CD8-positive, alpha-beta memory T cell (primary cell): Measurements from ENCODE around the gene IL16. TPM values are rescaled to one million over a fixed set of nuclear protein-coding genes. Genes with fewer than 3 reads are reported as not detected.
"Not testable (repeated sequence)": the region's sequence is repeated elsewhere in the genome, so short reads cannot be mapped to it uniquely, and the experiment has no call there.

Source experiments
- CTCF ChIA-PET: fragments of 350-600 bp; sonication (Branson Sonifier 250); formaldehyde crosslinking; loops from one replicate; lab custom pipeline; 2021; ENCODE audit warnings: antibody characterized with exemption; lab: Charles Lee
- POLR2A ChIA-PET: fragments of 350-600 bp; sonication (Branson Sonifier 250); formaldehyde crosslinking; loops from one replicate; lab custom pipeline; 2021; ENCODE audit warnings: antibody characterized with exemption; lab: Charles Lee
- DNase-seq, 5 donors: peaks; one replicate each; pipeline versions ENCODE4 v3.0.0 to v3.0.0-alpha.2; 2020 to 2022; ENCODE audit warnings: mixed read lengths in 1 of 5
- H3K27ac ChIP-seq: one replicate; pipeline ENCODE4 v1.7.0; 2013; ENCODE audit warnings: low read depth, mild to moderate bottlenecking, low read length, moderate library complexity
- H3K27me3 ChIP-seq: 2 replicates; pipeline ENCODE4 v1.7.0; 2013; ENCODE audit warnings: low read length, mild to moderate bottlenecking; ENCODE audit not compliant: insufficient read depth, poor library complexity, severe bottlenecking
- H3K36me3 ChIP-seq: 2 replicates; pipeline ENCODE4 v1.7.0; 2013; ENCODE audit warnings: mild to moderate bottlenecking, low read length, moderate library complexity; ENCODE audit not compliant: insufficient read depth
- H3K4me1 ChIP-seq: 2 replicates; pipeline ENCODE4 v1.7.0; 2013; ENCODE audit warnings: mild to moderate bottlenecking, low read length, moderate library complexity; ENCODE audit not compliant: insufficient read depth
- H3K4me3 ChIP-seq: 2 replicates; pipeline ENCODE4 v1.7.0; 2013; ENCODE audit warnings: mild to moderate bottlenecking, low read length
- H3K9me3 ChIP-seq: 2 replicates; pipeline ENCODE4 v1.7.0; 2013; ENCODE audit warnings: mild to moderate bottlenecking, low read length
- H3K27ac Mint-ChIP-seq, 8 donors: one replicate each; pipeline ENCODE4 v1.8.0; 2020 to 2021; ENCODE audit warnings: mixed read lengths in 8 of 8, mild to moderate bottlenecking in 6 of 8, inconsistent platforms in 3 of 8, moderate library complexity in 3 of 8
- H3K27me3 Mint-ChIP-seq, 2 donors: one replicate each; pipeline ENCODE4 v1.8.0; 2020 to 2021; ENCODE audit warnings: mixed read lengths in 2 of 2, mild to moderate bottlenecking in 1 of 2, moderate library complexity in 1 of 2
- H3K36me3 Mint-ChIP-seq, 3 donors: one replicate each; pipeline ENCODE4 v1.8.0; 2020 to 2021; ENCODE audit warnings: mixed read lengths in 3 of 3, inconsistent platforms in 1 of 3, mild to moderate bottlenecking in 1 of 3
- H3K4me1 Mint-ChIP-seq, 3 donors: one replicate each; pipeline ENCODE4 v1.8.0; 2020 to 2021; ENCODE audit warnings: mixed read lengths in 3 of 3, inconsistent platforms in 1 of 3, mild to moderate bottlenecking in 1 of 3
- H3K4me3 Mint-ChIP-seq, 7 donors: one replicate each; pipeline ENCODE4 v1.8.0; 2020 to 2021; ENCODE audit warnings: mixed read lengths in 7 of 7, mild to moderate bottlenecking in 6 of 7, moderate library complexity in 4 of 7, inconsistent platforms in 2 of 7
- H3K9me3 Mint-ChIP-seq, 5 donors: one replicate each; pipeline ENCODE4 v1.8.0; 2020 to 2022; ENCODE audit warnings: mixed read lengths in 5 of 5, mild to moderate bottlenecking in 3 of 5, moderate library complexity in 2 of 5, inconsistent platforms in 1 of 5
- polyA plus RNA-seq: library from polyadenylated mRNA; unstranded; fragments of 300-500 nt; fragmentation: Illumina TruSeq; gene quantifications from one replicate; pipeline ENCODE4 v1.2.3, GENCODE V29; 2021
- total RNA-seq, 2 experiments: library from RNA; stranded (reverse); gene quantifications; one replicate each; pipeline ENCODE4 v1.2.3, GENCODE V29; 2021

IL16 gene
- total and polyA plus RNA-seq, 3 experiments from 2014 or later: 73.4 to 310 (median 73.8) TPM

DNA sequence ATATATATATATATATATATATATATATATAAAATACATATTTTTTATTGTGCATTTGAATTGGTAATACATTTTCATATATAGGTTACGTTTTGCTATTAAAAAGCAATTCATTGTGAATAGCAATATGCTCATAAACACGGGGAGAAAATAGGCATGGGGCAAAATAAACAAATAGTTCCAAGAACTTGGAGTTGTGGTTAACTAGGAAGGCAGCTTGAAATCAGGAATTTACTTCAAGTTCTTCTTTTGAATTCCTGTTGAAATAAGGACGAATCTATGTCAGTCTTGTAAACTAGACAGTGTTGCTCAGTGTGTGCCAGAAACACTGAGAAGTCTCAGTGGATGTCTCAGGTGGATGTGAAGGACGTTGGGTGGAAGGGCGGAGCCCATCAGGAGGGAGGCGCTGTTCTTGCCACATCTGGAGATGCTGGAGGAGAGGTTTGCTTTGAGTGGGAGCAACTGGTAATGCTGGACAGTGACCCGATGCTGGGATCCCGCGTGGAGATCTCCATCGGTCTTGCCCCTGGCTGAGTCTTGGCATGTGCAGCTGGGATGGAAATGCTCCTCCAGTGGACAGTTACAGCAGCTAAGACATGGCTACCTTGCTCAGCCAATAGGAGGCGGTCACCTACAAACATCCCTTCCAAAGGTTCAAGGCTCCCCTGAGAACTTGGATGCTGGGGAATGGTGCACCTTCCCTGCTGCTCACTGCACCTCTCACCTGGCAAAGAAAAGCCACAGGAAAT is 2.5 kb downstream of the IL16 start:
- no peaks in the 10 kb centered on the region for H3K4me1 ChIP-seq
- peaks cover 11 to 26% of the 10 kb centered on the region in 2 donors for H3K27me3 Mint-ChIP-seq
- H3K27ac ChIP-seq: no peak overlapping the region
- no peaks in the 10 kb centered on the region for H3K9me3 ChIP-seq
- H3K36me3 ChIP-seq: no peaks in the 10 kb centered on the region
- no peak overlapping the region for H3K4me3 ChIP-seq
- H3K4me3 Mint-ChIP-seq: no peak overlapping the region
- ChIA-PET POLR2A (no interaction called here), CTCF (no interaction called here)
- H3K27ac Mint-ChIP-seq: no peak overlapping the region
- no peaks in the 10 kb centered on the region for H3K27me3 ChIP-seq
- peaks cover 0 to 4% (median 0%) of the 10 kb centered on the region in 5 donors for H3K9me3 Mint-ChIP-seq
- H3K4me1 Mint-ChIP-seq: no peaks in the 10 kb centered on the region
- no peaks in the 10 kb centered on the region for H3K36me3 Mint-ChIP-seq
- DNase-seq: no peak

DNA sequence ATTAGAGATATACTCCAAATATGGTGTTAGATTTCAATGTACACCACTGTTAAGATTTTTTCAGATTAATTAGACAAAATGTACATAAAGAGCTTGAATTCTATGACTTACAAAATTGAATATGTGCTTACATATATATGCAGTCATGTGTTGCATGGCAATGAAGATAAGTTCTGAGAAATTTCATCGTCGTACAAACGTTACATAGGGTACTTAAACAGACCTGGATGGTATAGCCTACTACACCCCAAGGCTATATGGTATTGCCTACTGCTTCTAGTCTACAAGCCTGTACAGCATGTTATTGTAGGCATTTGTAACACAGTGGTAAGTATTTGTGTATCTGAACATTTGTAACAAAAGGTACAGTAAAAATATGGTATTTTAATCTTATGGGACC is 9.3 kb downstream of the IL16 start:
- POLR2A ChIA-PET: no interaction called here

DNA sequence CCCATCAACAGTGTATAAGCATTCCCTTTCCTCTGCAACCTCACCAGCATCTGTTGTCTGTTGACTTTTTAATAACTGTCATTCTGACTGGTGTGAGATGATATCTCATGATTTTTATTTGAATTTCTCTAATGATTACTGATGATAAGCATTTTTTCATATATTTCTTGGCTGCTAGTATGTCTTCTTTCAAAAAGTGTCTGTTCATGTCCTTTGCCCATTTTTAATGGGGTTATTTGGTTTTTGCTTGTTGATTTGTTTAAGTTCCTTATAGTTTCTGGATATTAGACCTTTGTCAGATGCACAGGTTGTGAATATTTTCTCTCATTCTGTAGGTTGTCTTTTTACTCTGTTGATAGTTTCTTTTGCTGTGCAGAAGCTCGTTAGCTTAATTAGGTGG is 11.3 kb downstream of the IL16 start:
- H3K4me3 Mint-ChIP-seq, H3K4me3 ChIP-seq, H3K27me3 ChIP-seq, H3K36me3 Mint-ChIP-seq, H3K27ac Mint-ChIP-seq, H3K36me3 ChIP-seq, H3K9me3 Mint-ChIP-seq, H3K27ac ChIP-seq, H3K9me3 ChIP-seq, CTCF ChIA-PET, H3K4me1 ChIP-seq, DNase-seq, POLR2A ChIA-PET, H3K4me1 Mint-ChIP-seq: not testable (repeated sequence)
- peaks cover 6 to 27% of the 10 kb centered on the region in 2 donors for H3K27me3 Mint-ChIP-seq

More for the DNA sequence above, 9.3 kb downstream of the IL16 start:
- no peaks in the 10 kb centered on the region for H3K27me3 ChIP-seq
- no peak for DNase-seq
- no peaks in the 10 kb centered on the region for H3K36me3 ChIP-seq
- no peaks in the 10 kb centered on the region for H3K9me3 ChIP-seq
- H3K9me3 Mint-ChIP-seq: peaks cover 0 to 7% (median 3%) of the 10 kb centered on the region in 5 donors
- H3K4me3 ChIP-seq: no peak overlapping the region
- no peak overlapping the region for H3K27ac ChIP-seq
- H3K27me3 Mint-ChIP-seq: peaks cover 6 to 22% of the 10 kb centered on the region in 2 donors
- no peaks in the 10 kb centered on the region for H3K4me1 Mint-ChIP-seq
- CTCF ChIA-PET: no interaction called here
- H3K4me3 Mint-ChIP-seq: no peak overlapping the region
- H3K27ac Mint-ChIP-seq: no peak overlapping the region
- no peaks in the 10 kb centered on the region for H3K36me3 Mint-ChIP-seq
- H3K4me1 ChIP-seq: no peaks in the 10 kb centered on the region

DNA sequence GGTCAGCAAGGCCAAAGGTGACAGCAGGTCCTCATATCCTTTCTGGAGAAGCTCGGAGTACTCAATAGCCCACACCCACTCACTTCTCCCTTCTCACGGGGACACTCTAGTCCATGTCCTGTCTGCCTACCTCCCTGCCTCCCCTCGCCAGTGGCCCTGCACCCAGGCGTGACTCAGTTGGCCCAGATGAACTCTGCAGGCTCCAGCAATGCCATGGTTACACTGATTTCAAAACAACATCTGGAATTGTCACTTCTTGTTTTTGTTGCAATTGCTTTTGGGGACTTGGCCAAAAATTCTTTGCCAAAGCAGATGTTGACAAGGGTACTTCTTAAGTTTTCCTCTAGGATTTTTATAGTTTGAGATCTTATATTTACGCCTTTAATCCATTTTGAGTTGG is 13.0 kb downstream of the IL16 start:
- Histone ChIP-seq H3K4me1 (no peaks in the 10 kb centered on the region), H3K27me3 (no peaks in the 10 kb centered on the region), H3K4me3 (no peak overlapping the region), H3K27ac (no peak overlapping the region), H3K9me3 (no peaks in the 10 kb centered on the region), H3K36me3 (no peaks in the 10 kb centered on the region)
- Mint-ChIP-seq H3K4me1 (no peaks in the 10 kb centered on the region), H3K4me3 (no peak overlapping the region), H3K27me3 (peaks cover 11 to 40% of the 10 kb centered on the region in 2 donors), H3K36me3 (peaks cover 0 to 13% (median 0%) of the 10 kb centered on the region in 3 donors), H3K9me3 (peaks cover 5 to 19% (median 16%) of the 10 kb centered on the region in 5 donors), H3K27ac (no peak overlapping the region)
- CTCF ChIA-PET: no interaction called here
- no peak for DNase-seq
- POLR2A ChIA-PET: no interaction called here

DNA sequence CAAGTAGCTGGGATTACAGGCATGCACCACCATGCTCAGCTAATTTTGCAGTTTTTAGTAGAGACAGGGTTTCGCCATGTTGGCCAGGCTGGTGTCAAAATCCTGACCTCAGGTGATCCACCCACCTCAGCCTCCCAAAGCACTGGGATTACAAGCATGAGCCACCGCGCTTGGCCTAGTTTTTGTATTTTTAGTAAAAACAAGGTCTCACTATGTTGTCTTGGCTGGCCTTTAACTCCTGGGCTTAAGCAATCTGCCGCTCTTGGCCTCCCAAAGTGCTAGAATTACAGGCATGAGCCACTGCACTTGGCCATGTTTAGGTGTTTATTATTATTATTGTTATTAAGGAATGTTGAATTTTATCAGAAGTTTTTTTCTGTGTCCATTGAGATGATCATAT is 14.7 kb downstream of the IL16 start:
- Mint-ChIP-seq H3K9me3 (peaks cover 7 to 25% (median 21%) of the 10 kb centered on the region in 5 donors), H3K27ac (no peak overlapping the region), H3K27me3 (peaks cover 11 to 40% of the 10 kb centered on the region in 2 donors), H3K4me1 (no peaks in the 10 kb centered on the region), H3K36me3 (peaks cover 0 to 15% (median 0%) of the 10 kb centered on the region in 3 donors), H3K4me3 (no peak overlapping the region)
- Histone ChIP-seq H3K4me1 (no peaks in the 10 kb centered on the region), H3K36me3 (no peaks in the 10 kb centered on the region), H3K9me3 (no peaks in the 10 kb centered on the region), H3K27me3 (no peaks in the 10 kb centered on the region), H3K4me3 (no peak overlapping the region), H3K27ac (no peak overlapping the region)
- ChIA-PET CTCF (no interaction called here), POLR2A (no interaction called here)
- no peak for DNase-seq

DNA sequence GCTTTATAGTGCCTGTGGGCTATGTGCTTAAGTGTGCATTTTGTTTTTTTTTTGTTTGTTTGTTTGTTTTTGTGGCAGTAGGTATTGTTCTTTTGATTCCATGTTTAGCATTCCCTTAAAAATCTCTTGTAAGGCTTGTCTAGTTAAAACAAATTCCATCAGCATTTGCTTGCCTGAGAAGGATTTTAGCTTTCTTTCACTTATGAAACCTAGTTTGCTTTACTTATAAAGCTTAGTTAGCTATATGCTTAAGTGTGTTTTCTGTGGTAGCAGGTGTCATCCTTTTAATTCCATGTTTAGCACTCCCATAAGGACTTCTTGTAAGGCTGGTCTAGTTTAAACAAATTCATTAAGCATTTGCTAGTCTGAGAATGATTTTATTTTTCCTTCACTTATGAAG is 17.3 kb downstream of the IL16 start:
- H3K27me3 Mint-ChIP-seq: peaks cover 8 to 47% of the 10 kb centered on the region in 2 donors
- H3K4me3 ChIP-seq: no peak overlapping the region
- no peaks in the 10 kb centered on the region for H3K27me3 ChIP-seq
- H3K4me1 ChIP-seq: no peaks in the 10 kb centered on the region
- H3K9me3 ChIP-seq: no peaks in the 10 kb centered on the region
- peaks cover 7 to 22% (median 21%) of the 10 kb centered on the region in 5 donors for H3K9me3 Mint-ChIP-seq
- no peak overlapping the region for H3K4me3 Mint-ChIP-seq
- H3K27ac Mint-ChIP-seq: no peak overlapping the region
- POLR2A ChIA-PET: no interaction called here
- H3K4me1 Mint-ChIP-seq: no peaks in the 10 kb centered on the region
- peaks cover 0 to 15% (median 0%) of the 10 kb centered on the region in 3 donors for H3K36me3 Mint-ChIP-seq
- no peak for DNase-seq
- H3K27ac ChIP-seq: no peak overlapping the region
- no peaks in the 10 kb centered on the region for H3K36me3 ChIP-seq
- CTCF ChIA-PET: no interaction called here

DNA sequence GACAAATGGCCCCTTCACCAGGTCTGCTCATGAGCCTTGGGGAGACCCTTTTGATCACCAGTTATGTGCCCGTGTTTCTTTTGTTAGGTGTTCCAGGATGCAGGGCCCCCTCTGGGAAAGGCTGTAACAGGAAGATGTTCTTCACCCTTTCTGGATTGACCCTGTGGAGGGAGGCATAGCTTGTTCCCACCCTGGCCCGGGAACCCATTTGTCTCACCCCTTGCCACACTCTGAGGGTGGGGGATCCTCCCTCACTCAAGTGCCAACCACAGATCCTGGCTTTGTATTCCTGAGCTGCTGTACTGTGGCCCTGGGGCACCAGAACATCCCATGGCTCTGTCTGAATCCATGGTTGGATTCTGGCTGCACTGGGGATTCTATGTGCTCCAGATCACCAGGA is 18.9 kb downstream of the IL16 start:
- Mint-ChIP-seq H3K36me3 (peaks cover 0 to 15% (median 0%) of the 10 kb centered on the region in 3 donors), H3K4me3 (no peak overlapping the region), H3K4me1 (no peaks in the 10 kb centered on the region), H3K9me3 (peaks cover 7 to 22% (median 21%) of the 10 kb centered on the region in 5 donors), H3K27me3 (peaks cover 5 to 47% of the 10 kb centered on the region in 2 donors), H3K27ac (no peak overlapping the region)
- Histone ChIP-seq H3K4me1 (no peaks in the 10 kb centered on the region), H3K36me3 (no peaks in the 10 kb centered on the region), H3K4me3 (no peak overlapping the region), H3K27ac (no peak overlapping the region), H3K9me3 (no peaks in the 10 kb centered on the region), H3K27me3 (no peaks in the 10 kb centered on the region)
- POLR2A ChIA-PET: no interaction called here
- DNase-seq: no peak
- CTCF ChIA-PET: no interaction called here

DNA sequence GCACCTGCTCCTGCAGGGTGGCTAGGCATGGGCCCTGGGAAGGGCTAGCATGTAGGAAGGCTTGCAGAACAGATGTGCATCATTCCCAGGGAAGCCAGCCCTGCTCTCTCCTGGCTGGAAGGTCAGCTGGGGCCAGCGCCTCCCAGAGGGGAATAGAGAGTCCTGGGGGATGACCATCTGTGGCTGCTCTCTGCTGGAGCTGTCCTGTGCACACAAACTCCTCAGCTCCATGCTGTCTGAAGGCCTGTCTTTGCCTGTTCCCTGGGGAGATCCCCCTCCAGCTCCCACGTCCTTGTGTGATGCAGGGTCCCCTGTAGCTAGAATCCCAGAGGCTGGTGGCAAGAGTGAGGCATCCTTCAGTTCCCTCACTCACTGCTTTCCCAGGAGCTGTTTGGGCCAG is 19.3 kb downstream of the IL16 start:
- H3K9me3 Mint-ChIP-seq: peaks cover 7 to 22% (median 21%) of the 10 kb centered on the region in 5 donors
- Histone ChIP-seq H3K4me1 (no peaks in the 10 kb centered on the region), H3K36me3 (no peaks in the 10 kb centered on the region), H3K4me3 (no peak overlapping the region), H3K27ac (no peak overlapping the region), H3K27me3 (no peaks in the 10 kb centered on the region), H3K9me3 (no peaks in the 10 kb centered on the region)
- peaks cover 0 to 15% (median 0%) of the 10 kb centered on the region in 3 donors for H3K36me3 Mint-ChIP-seq
- DNase-seq: no peak
- ChIA-PET CTCF (no interaction called here), POLR2A (no interaction called here)
- H3K27ac Mint-ChIP-seq: no peak overlapping the region
- no peak overlapping the region for H3K4me3 Mint-ChIP-seq
- no peaks in the 10 kb centered on the region for H3K4me1 Mint-ChIP-seq
- peaks cover 5 to 46% of the 10 kb centered on the region in 2 donors for H3K27me3 Mint-ChIP-seq
